OCI-LY1 (cell line): ENCODE data around the gene UTP25.

ENCODE experiments used
- EZH2 ChIP-seq: fragments of 200-600 bp; sonication (generic), shearing (Covaris generic); IDR thresholded peaks from 2 replicates; pipeline ENCODE4 v1.8.0; 2017; ENCODE audit warnings: borderline replicate concordance, mixed run types, mild to moderate bottlenecking, antibody characterized with exemption, low read length, moderate library complexity, mixed read lengths
- TF ChIP-seq, protein P1 (sequence below): fragments of 200-600 bp; sonication (generic), shearing (Covaris generic); IDR thresholded peaks from 2 replicates; pipeline ENCODE4 v1.5.1; 2017; ENCODE audit warnings: mild to moderate bottlenecking, antibody characterized with exemption, low read length, moderate library complexity, mixed read lengths

GRCh38 chr1:209885403-209886218, 57.8 kb downstream of the UTP25 start:
- TF ChIP-seq, protein P1, sequence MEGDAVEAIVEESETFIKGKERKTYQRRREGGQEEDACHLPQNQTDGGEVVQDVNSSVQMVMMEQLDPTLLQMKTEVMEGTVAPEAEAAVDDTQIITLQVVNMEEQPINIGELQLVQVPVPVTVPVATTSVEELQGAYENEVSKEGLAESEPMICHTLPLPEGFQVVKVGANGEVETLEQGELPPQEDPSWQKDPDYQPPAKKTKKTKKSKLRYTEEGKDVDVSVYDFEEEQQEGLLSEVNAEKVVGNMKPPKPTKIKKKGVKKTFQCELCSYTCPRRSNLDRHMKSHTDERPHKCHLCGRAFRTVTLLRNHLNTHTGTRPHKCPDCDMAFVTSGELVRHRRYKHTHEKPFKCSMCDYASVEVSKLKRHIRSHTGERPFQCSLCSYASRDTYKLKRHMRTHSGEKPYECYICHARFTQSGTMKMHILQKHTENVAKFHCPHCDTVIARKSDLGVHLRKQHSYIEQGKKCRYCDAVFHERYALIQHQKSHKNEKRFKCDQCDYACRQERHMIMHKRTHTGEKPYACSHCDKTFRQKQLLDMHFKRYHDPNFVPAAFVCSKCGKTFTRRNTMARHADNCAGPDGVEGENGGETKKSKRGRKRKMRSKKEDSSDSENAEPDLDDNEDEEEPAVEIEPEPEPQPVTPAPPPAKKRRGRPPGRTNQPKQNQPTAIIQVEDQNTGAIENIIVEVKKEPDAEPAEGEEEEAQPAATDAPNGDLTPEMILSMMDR, result no peak
- TF ChIP-seq EZH2, result no peak
